NCI-H526 treated with DMSO at 0.1 percent for 48 hours (cell line): ENCODE results near the gene EIF4G3.

Source experiments
- DNase-seq: peaks from one replicate; lab custom pipeline; 2025; lab: John Stamatoyannopoulos, UW

EIF4G3 gene

DNA sequence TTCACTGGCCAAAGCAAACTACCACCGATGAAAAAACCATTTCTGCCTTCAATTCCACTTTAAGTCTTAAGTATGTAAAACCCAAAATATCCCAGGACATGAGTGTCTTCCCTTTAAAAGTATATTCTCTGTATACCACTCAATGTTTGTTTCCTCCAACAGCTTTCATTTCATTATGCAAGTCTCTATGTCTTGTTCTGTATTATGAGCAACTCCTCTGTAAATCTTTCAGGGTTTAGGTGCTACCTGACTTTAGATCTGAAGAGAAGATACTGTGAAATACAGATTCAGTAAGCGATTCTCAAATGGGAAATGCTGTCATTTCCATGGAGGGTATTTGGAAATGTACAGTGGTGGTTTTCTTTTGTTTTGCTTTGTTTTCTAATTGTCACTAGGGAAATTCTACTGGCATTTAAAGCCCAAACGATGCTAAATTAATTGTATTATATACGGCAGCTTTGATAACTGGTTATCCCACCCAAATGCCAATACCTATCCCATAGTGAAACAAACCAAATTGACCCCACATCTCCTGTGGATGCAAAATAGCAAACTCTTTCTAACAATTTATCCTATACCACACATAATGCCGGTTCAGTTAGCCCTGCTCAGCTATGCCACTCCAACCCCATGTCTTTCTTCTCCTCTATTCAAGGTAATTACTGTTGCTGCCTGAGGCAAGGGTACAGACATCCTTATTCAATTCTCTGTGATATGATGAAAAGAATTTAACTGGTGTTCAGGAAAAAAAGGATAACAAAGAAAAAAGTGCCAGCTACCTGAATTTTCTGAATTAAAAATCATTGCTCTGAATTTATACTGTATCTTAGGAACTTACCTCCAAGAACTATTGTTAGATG is 182.8 kb downstream of the EIF4G3 start:
- DNase-seq, result no peak

- no peak for DNase-seq
These were observed 184.2 kb downstream of the EIF4G3 start for GRCh38 chr1:20992322-20993056.

DNA sequence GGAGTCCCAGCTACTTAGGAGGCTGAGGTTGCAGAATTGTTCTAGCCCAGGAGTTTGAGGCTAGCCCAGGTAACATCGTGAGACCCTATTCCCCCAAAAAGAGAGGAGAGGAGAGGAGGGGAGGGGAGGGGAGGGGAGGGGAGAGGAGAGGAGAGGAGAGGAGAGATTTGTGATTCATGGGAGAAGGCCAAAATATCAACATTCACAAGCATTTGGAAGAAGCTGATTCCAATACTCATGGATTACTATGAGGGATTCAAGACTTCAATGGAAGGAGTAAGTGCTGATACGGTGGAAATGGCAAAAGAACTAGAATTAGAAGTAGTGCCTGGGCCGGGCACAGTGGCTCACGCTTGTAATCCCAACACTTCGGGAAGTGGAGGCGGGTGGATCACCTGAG is 187.8 kb downstream of the EIF4G3 start:
- no peak for DNase-seq

DNA sequence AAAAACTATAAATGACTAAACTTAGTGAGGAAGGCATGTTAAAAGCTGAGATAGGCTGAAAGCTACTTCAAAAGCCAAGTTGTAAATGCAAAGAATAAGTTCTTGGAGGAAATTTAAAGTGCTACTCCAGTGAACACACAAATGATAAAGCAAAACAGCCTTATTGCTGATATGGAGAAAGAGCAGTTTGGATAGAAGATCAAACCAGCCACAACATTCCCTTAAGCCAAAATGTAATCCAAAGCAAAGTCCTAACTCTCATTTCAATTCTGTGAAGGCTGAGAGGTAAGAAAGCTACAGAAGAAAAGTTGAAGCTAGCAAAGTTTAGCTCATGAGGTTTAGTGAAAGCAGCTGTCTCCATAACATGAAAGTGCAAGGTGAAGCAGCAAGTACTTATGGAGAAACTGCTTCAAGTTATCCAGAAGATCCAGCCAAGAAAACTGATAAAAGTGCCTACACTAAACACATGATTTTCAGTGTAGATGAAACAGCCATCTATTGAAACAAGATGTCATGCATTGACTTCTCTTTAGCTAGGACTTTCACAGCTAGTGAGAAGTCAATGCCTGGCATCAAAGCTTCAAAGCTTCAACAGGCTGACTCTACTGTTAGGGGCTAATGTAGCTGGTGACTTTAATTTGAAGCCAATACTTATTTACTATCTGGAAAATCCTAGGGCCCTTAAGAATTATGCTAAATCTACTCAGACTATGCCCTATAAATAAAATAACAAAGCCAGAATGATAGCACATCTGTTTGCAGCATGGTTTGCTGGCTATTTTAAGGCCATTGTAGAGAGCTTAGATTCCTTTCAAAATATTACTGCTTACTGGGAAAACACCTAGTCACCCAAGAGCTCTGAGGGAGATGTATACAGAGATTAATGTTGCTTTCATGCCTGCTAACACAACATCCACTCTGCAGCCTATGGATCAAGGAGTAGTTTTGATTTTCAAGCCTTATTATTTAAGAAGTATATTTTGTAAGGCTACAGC is 188.6 kb downstream of the EIF4G3 start:
- DNase-seq, result no peak

DNA sequence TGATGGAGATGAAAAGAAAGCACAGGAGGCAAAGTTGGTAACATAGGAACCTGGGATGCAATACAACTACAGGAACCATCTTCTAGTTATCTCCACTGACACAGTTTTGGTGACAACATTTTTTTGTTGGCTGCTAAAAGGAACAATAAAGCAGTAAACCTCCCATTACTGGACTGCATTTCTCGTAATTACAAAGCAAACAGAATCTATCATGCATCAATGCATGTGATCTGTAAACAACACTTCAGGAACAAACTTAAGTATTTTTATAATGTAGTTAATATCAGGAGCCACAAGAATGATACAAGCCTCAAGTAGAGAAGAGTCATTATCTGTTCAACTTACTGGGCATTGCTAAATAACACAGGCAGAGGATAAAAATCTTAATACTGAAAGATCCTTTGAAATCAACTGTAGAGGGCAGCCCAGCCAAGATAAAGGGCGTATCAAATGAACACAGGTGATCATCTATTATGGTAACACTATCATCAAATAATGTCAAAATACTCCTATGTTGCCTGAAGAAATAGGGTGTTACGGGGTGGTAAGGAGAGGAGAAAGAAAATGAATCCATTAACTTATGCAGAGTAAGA is 193.3 kb downstream of the EIF4G3 start:
- no peak for DNase-seq

- DNase-seq, result no peak
These were observed 194.4 kb downstream of the EIF4G3 start for GRCh38 chr1:20982316-20982715.

GRCh38 chr1:20981915-20982314 is 194.8 kb downstream of the EIF4G3 start:
- DNase-seq, result no peak

DNA sequence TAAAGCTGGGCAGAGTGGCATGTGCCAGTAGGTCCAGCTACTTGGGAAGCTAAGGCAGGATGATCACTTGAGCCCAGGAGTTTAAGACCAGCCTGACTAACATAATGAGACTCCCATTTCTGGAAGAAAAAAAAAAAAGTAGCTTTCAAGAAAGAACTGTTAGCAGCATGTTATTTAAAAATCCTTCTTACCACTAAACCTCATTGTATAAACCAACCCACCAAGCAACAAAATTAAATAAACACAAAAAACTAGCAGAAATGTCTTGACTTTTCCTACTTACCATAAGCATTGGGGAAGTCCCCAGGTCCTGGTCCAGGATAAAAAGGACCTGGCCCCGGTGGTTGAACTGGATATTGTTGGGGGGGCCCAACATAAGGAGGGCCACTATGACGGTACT is 196.6 kb downstream of the EIF4G3 start:
- DNase-seq, result no peak

- no peak for DNase-seq
These were observed 198.3 kb downstream of the EIF4G3 start for GRCh38 chr1:20978413-20978812.

DNA sequence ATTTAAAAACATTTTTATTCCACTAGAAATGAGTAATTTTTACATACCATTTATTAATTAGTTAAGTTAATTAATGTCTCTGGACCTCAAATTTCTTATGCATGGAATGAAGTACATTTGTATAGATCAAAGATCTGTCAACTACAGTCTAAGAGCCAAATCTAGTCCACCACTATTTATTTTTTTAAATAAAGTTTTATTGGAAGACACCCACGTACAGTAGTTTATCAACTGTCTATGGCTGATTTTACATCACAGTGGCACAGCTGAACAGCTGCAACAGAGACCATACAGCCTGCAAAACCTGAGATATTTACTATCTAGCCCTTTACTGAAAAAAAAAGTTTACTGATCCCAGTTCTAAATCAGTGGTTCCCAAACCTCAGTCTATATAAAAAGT is 201.0 kb downstream of the EIF4G3 start:
- no peak for DNase-seq

- DNase-seq, result no peak
These were observed 201.7 kb downstream of the EIF4G3 start for GRCh38 chr1:20974951-20975350.

DNA sequence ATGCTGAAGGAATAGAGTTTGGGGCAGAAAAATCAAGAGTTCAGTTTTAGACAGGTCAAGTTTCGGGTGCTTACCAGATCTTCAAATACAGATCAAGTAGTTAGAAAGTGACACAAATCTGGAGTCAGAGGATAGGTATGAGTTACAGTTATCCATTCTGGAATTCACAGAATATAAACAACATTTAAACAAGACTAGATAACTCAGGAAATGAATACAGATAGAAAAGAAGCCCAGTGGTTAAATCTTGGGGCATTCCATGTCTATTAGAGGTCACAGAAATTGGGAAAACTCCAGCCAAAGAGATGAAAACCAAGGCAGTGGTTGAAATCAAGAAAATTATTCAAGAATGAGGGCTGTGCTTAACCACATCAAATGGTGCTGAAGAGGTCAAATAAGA is 202.6 kb downstream of the EIF4G3 start:
- DNase-seq, result no peak

DNA sequence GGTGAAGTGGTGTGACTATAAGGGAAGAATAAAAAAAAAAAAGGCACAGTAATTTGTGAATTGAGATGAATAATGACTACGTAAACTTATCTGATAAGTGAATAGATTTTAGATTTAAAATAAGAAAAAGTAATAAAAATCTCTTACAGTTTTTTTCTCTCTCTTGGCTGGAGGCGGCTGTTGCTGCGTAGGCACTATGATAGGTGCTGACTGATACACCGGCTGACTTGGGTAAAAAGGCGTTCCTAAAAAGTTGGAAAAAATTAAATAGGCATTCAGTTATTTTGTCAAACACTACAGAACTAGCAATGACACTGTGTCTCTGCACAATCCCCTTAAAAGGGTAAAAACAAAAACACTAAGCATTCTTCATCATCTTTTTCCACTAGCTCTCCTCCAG is 203.8 kb downstream of the EIF4G3 start:
- DNase-seq, result no peak

DNA sequence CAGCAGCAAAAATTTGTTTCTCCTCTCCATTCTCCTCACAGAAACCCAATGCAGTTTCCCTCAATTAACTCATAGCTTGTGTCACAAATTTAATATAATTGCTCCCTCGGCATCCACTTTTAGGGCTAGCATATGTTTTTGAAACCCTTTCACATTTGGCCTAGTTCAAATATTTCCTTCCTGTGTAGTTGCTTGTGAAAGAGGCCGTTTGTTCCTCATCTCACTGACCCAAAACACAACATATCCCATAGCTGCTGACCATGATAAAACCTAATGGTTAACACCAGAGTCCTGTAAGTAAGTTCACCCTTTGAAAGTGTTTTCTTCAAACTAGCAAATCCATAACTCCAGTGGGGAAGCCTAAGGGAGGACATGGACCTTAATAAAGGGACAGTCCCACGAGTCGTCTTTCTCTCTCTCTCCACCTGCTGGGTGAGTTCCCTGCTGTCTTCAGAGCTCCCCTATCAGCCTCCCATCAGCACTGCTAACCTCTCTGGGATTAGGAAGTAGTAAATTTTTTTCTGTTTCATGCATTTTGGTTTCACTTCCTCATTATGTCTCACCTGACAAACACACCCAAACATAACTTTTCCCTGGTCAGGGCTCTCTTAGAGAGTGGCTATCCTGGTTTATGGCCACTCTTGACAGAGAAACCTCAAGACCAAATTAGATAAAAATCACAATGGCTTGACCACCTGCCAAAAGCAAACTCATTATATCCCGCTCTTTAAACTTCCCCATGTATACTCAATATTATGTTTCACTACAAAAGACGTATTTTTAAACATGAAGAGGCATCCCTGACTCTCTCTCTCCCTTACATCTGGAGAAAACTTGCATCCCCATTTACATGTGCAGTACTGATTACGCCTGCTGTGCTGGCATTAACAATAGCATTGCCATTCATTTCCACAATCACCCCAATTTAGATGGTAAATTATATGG is 211.9 kb downstream of the EIF4G3 start:
- no peak for DNase-seq

DNA sequence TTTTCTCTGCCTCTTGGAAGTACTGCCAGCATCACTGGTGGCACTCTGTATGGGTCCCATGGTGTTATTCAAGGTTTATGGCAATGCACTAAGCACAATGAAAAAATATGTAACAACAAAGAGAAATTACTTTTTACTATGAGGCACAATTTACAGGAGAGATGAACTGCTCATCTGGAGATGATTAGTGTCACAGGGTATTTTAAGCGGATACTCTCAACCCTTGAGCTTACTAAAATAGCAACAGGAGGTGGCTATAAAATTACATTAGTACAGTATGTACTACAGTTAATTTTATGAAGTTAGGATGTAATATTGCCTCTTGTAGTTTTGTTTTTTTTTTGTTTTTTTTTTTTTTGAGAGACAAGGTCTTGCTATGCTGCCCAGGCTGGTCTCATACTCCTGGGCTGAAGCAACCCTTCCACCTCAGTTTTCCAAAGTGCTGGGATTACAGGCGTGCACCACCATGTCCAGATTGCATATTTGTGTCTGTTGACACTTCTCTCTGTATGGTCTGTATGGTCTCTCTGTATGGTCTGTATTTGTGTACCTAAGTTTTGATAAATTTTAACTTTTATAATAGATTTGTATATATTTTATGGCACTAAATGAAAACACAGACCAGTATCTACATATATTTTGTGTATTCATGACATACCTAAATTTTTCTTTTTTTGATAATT is 214.0 kb downstream of the EIF4G3 start:
- no peak for DNase-seq

- DNase-seq, result no peak
These were observed 218.3 kb downstream of the EIF4G3 start for GRCh38 chr1:20958430-20958829.

DNA sequence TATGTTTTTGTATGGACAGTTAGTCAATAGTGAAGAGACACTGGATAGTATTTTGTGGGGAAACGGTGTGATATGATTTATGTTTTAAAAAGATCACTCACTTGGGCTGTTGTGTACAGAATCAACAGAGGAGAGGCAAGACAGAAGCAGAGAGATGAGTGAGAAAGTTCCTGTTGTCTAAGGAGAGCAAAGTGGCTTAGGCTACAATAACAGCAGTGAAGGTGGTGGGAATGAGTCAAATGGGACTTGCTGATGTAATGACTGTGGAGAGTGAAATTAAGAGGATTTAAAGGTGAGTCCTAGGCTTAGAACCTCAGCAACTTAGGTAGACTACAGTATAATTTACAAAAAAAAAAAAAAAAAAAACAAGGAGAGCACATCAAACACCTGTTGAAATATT is 220.4 kb downstream of the EIF4G3 start:
- DNase-seq, result no peak

DNA sequence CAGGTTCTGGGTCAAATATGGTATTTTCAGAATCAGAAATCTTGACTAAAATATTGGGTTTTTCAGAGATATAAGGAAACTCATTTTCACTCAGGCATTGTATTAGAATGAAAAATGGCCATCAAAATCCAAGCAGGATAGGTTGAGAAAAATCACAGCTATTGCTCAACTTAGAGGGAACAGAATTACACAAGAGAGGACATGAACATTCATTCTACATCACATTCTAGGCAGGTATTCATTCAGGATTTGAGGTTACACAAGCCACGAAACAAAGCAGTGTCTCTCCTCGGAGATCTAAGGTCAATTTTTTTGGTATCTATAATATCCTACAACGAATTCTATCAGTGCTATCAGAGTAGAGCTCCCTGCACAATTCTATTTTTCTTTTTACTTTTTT is 226.0 kb downstream of the EIF4G3 start:
- no peak for DNase-seq

DNA sequence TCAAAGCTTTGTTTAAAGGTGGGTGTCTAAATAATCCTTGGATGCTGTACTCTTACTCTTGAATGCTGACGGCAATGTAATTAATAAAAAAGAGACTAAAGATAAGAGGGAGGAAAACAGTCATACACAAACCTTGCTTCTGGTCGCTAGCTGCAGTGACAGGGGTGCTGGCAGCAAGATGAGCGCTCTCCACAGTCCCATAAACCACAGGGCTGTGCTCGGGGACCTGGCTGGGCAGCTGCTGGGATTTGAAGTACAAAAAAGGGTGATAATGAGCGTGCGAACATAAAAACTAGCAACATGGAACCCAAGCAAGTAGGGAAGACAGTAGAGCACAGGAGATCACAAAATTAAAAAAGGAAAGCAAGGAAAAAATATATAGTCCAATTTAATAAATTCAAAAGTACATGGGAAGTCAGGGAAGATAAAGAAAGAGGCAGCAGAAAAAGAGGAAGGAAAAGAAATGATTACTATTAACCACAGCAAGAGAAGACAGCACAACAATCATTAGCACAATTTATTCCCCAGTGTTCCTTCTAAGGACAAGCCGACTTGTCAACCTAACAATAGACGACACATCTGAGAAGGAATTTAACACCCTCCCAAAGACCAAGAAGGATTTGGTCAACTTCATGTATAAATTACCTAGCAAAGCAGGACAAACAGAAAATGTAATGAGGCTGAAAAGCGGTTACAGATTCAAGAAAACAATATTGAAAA is 226.7 kb downstream of the EIF4G3 start:
- no peak for DNase-seq
